AG09309 (cell line): ENCODE measurements around the gene RARRES1.

Source experiments
- DNase-seq: peaks from one replicate; pipeline ENCODE4 v3.0.0-alpha.2; 2010; ENCODE audit warnings: low read depth
- H3K4me3 ChIP-seq: 2 replicates; pipeline ENCODE4 v1.5.1; 2011; ENCODE audit warnings: mild to moderate bottlenecking, low read depth, low read length, moderate library complexity; ENCODE audit not compliant: control insufficient read depth
- TF ChIP-seq, protein P1 (sequence below): IDR thresholded peaks from 2 replicates; pipeline ENCODE4 v1.5.1; 2011; ENCODE audit warnings: mild to moderate bottlenecking, low read depth, low read length, inconsistent platforms; ENCODE audit not compliant: insufficient read depth, control insufficient read depth; ENCODE audit errors: missing control alignments

Gene RARRES1

DNA sequence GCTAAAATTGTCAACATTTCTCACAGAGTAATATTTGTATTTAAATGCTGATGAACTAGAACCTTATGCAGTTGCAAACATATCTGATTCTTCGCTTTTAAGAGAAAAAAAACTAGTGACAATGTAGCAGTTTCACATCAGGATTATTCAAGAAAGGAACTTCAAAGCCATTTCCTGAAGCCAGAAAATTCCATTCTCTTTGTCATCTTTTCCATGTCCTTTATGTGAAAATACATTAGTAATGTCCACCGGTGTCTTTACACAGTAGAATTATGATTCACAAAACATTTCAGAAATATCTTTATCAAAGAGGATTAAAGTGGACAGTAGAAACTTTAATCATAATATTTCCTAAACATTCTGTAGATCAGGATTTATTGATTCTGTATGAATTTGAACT, 47.1 kb downstream of the RARRES1 start:
- H3K4me3 ChIP-seq = no peak overlapping the region
- DNase-seq = no peak
- TF ChIP-seq, protein P1, sequence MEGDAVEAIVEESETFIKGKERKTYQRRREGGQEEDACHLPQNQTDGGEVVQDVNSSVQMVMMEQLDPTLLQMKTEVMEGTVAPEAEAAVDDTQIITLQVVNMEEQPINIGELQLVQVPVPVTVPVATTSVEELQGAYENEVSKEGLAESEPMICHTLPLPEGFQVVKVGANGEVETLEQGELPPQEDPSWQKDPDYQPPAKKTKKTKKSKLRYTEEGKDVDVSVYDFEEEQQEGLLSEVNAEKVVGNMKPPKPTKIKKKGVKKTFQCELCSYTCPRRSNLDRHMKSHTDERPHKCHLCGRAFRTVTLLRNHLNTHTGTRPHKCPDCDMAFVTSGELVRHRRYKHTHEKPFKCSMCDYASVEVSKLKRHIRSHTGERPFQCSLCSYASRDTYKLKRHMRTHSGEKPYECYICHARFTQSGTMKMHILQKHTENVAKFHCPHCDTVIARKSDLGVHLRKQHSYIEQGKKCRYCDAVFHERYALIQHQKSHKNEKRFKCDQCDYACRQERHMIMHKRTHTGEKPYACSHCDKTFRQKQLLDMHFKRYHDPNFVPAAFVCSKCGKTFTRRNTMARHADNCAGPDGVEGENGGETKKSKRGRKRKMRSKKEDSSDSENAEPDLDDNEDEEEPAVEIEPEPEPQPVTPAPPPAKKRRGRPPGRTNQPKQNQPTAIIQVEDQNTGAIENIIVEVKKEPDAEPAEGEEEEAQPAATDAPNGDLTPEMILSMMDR = no peak

- H3K4me3 ChIP-seq = no peak overlapping the region
- peak; percentile 78 for DNase-seq
- TF ChIP-seq, protein P1 = no peak
These were observed 48.9 kb downstream of the RARRES1 start for GRCh38 chr3:158683230-158683962.

- no peak for DNase-seq
- H3K4me3 ChIP-seq = no peak overlapping the region
- TF ChIP-seq, protein P1 = no peak
These were observed 51.4 kb downstream of the RARRES1 start for GRCh38 chr3:158680861-158681260.

DNA sequence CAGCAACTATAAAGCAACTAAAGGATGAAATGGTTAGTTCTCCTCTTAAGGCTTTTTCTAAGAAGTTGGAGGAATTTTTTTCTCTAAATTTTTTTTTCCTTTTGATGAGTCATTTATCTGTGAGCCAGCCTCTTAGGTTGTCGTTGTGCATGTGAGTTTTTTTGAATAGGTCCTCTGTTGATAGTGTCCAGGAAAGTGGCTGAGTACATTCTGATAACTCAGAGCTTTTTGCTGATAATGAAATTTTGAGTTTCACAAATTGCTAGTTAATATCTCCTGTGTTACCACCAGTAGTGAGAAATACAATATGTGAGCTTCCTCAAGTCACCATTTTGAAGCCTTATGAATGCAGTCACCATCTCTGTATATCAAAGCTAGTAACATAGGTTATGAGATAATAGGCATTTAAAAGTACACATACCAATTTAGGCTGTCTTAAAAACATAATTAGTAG, 52.7 kb downstream of the RARRES1 start:
- no peak overlapping the region for H3K4me3 ChIP-seq
- DNase-seq = no peak
- TF ChIP-seq, protein P1 = no peak

- no peak overlapping the region for H3K4me3 ChIP-seq
- TF ChIP-seq, protein P1 = no peak
- no peak for DNase-seq
These were observed 53.6 kb downstream of the RARRES1 start for GRCh38 chr3:158678687-158679086.

- TF ChIP-seq, protein P1 = peak; percentile 74
- no peak for DNase-seq
- H3K4me3 ChIP-seq = peak within 1 kb of the TSS; percentile 34
These were observed 59.8 kb downstream of the RARRES1 start, which contains the start of gene LXN for GRCh38 chr3:158672215-158673176. LXN (minus strand) TSS chr3:158672648; CDS start chr3:158672478, 170 bp downstream.
